Measurements from ENCODE around the gene SLCO3A1. TPM values are rescaled to one million over a fixed set of nuclear protein-coding genes. Genes with fewer than 3 reads are reported as not detected.

The SLCO3A1 gene
- total RNA-seq, 1 experiment from 2014 or later, result 10.1 TPM

- no TSS peak for BruUV-seq (replicated peaks)
- Mint-ChIP-seq H3K4me3 (ENCODE audit: unreplicated experiment) (no peak overlapping the region), H3K27ac (ENCODE audit: low read depth, unreplicated experiment) (peak overlapping the region; percentile 68), H3K36me3 (ENCODE audit: insufficient read depth, unreplicated experiment) (no peaks in the 10 kb centered on the region), H3K9me3 (ENCODE audit: unreplicated experiment) (no peaks in the 10 kb centered on the region), H3K27me3 (ENCODE audit: insufficient read depth, unreplicated experiment) (no peaks in the 10 kb centered on the region), H3K4me1 (ENCODE audit: insufficient read depth, unreplicated experiment) (peaks cover 28% of the 10 kb centered on the region)
- no peak for TF ChIP-seq CTCF (IDR thresholded peaks at IDR 0.05; ENCODE audit: unreplicated experiment)
- ChIA-PET POLR2A (interaction anchor here (2.3 kb wide), 1 partner anchor 11 kb away, joined by 8 read pairs; no protein-coding TSS in a partner anchor), CTCF (interaction anchor here (0.8 to 1.2 kb wide), 2 partner anchors 123 to 128 kb away, joined by 3 to 8 read pairs; no protein-coding TSS in a partner anchor)
- DNase-seq (ENCODE audit: unreplicated experiment), result no peak
- intact Hi-C loops (cut with micrococcal nuclease), result loop anchor here (1.0 to 10.0 kb wide), 2 partner anchors 23 to 272 kb away; no protein-coding TSS in a partner anchor
Measured at GRCh38 chr15:91976966-91977365, 123.5 kb downstream of the SLCO3A1 start.

GRCh38 chr15:91980502-91981267 lies 127.2 kb downstream of the SLCO3A1 start:
- BruUV-seq (replicated peaks), result no TSS peak
- no peak for DNase-seq (ENCODE audit: unreplicated experiment)
- H3K27me3 Mint-ChIP-seq (ENCODE audit: insufficient read depth, unreplicated experiment), result no peaks in the 10 kb centered on the region
- no peaks in the 10 kb centered on the region for H3K36me3 Mint-ChIP-seq (ENCODE audit: insufficient read depth, unreplicated experiment)
- no peaks in the 10 kb centered on the region for H3K9me3 Mint-ChIP-seq (ENCODE audit: unreplicated experiment)
- ChIA-PET CTCF (interaction anchor here (0.6 to 6.0 kb wide), 11 partner anchors 31 to 678 kb away, joined by 3 to 36 read pairs (median 4); partner anchors contain the start of gene SLCO3A1), POLR2A (interaction anchor here (0.6 to 0.7 kb wide), 2 partner anchors 110 to 127 kb away, joined by 3 to 4 read pairs; partner anchors contain the start of gene SLCO3A1)
- H3K27ac Mint-ChIP-seq (ENCODE audit: low read depth, unreplicated experiment), result no peak overlapping the region
- intact Hi-C loops (cut with micrococcal nuclease), result loop anchor here (5.0 kb wide), 2 partner anchors 38 to 678 kb away; no protein-coding TSS in a partner anchor
- no peak overlapping the region for H3K4me3 Mint-ChIP-seq (ENCODE audit: unreplicated experiment)
- peaks cover 9% of the 10 kb centered on the region for H3K4me1 Mint-ChIP-seq (ENCODE audit: insufficient read depth, unreplicated experiment)
- no peak for TF ChIP-seq CTCF (IDR thresholded peaks at IDR 0.05; ENCODE audit: unreplicated experiment)

DNA sequence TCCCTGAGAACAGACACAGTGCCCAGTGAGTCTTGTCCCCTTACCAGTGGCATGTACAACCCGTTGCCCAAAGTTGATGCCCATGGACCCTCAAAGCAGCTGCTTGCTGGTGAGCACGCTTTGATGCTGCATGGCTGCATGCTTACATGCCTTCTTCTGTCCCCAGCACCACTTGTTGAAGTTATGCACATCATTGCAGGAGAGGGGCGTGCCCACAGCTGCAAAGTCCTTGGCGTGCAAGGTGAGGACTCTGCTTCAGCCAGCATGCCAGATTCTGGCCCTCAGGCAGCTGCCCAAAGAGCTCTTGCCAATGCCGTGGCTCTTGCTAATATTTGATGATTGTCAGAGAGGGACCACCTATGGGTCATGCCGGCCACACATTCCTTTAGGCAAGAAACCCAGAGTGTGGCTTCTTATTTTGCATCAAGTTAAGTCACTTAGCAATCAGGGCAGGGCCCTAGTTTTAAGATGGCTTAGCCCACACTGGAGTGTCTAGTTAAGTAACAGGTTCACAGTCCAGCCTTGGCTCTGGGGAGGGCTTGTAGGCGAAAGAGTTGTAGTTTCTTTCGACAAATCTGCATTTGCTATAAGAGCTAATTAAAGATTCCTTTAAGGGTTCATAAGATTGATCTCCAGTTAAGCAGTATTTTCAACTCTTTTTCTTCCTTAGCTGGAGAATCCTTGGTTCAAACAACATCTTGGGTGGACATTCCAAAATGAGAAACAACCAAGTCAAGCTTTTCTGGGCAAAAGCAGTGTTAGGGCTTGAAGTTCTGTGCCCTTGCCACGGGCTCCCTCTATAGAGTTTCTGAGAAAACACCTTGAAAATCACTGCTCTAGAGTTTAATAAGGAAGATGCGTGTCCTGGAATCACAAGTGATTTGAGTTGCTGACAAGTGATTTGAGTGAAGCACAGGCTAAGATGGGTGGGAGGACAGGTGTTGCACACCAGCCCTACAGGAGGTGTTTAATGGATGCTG lies 128.6 kb downstream of the SLCO3A1 start:
- ChIA-PET POLR2A (interaction anchor here (0.9 to 1.2 kb wide), 3 partner anchors 26 to 128 kb away, joined by 3 to 6 read pairs (median 6); partner anchors contain the start of gene SLCO3A1), CTCF (interaction anchor here (0.6 to 6.0 kb wide), 31 partner anchors 9 to 999 kb away, joined by 3 to 36 read pairs (median 4); partner anchors contain the start of gene SLCO3A1)
- Mint-ChIP-seq H3K27me3 (ENCODE audit: insufficient read depth, unreplicated experiment) (no peaks in the 10 kb centered on the region), H3K4me1 (ENCODE audit: insufficient read depth, unreplicated experiment) (peaks cover 6% of the 10 kb centered on the region), H3K9me3 (ENCODE audit: unreplicated experiment) (no peaks in the 10 kb centered on the region), H3K4me3 (ENCODE audit: unreplicated experiment) (no peak overlapping the region), H3K27ac (ENCODE audit: low read depth, unreplicated experiment) (no peak overlapping the region), H3K36me3 (ENCODE audit: insufficient read depth, unreplicated experiment) (no peaks in the 10 kb centered on the region)
- TF ChIP-seq CTCF (IDR thresholded peaks at IDR 0.05; ENCODE audit: unreplicated experiment), result peak; percentile 21
- no TSS peak for BruUV-seq (replicated peaks)
- intact Hi-C loops (cut with micrococcal nuclease), result loop anchor here (1.0 to 5.0 kb wide), 3 partner anchors 40 to 680 kb away; no protein-coding TSS in a partner anchor
- DNase-seq (ENCODE audit: unreplicated experiment), result peak; percentile 13
